ENCODE data around the gene PAPLN. TPM values are rescaled to one million over a fixed set of nuclear protein-coding genes. Genes with fewer than 3 reads are reported as not detected.
"Not testable (repeated sequence)": the region's sequence is repeated elsewhere in the genome, so short reads cannot be mapped to it uniquely, and the experiment has no call there.

Gene PAPLN
- total and polyA plus RNA-seq, 2 of the 13 experiments (the other 11 are each of a cell fraction or from before 2014, with no cell fraction given), result not detected

- TF ChIP-seq ZHX2 (IDR thresholded peaks at IDR 0.05; ENCODE audit: low read depth) (no peak), ZHX2 (CRISPR knock-in tag; IDR thresholded peaks at IDR 0.05; ENCODE audit: borderline replicate concordance) (no peak), KLF6 (CRISPR knock-in tag; IDR thresholded peaks at IDR 0.05) (no peak), MEF2D (CRISPR knock-in tag; IDR thresholded peaks at IDR 0.05) (no peak), ESRRA (CRISPR knock-in tag; IDR thresholded peaks at IDR 0.05; ENCODE audit: low read depth) (no peak), MXI1 (IDR thresholded peaks at IDR 0.05; ENCODE audit: borderline replicate concordance, low read depth, low read length) (no peak), ZNF580 (CRISPR knock-in tag; IDR thresholded peaks at IDR 0.05; ENCODE audit: borderline replicate concordance, low read depth) (no peak), CEBPB (IDR thresholded peaks at IDR 0.05; ENCODE audit: borderline replicate concordance, low read depth, low read length) (no peak)
Measured at GRCh38 chr14:73307261-73307660, 70.0 kb downstream of the PAPLN start (continued).

GRCh38 chr14:73309207-73309606 lies 71.9 kb downstream of the PAPLN start:
- H3K27ac ChIP-seq (ENCODE audit: extremely low read length, insufficient read depth, low read length); H3K4me1 ChIP-seq (ENCODE audit: insufficient read depth, low read length); DNase-seq (ENCODE audit: low spot score); H3K4me2 ChIP-seq (ENCODE audit: low read depth, low read length); CTCF ChIA-PET (ENCODE audit: low intra/inter-chr PET ratio, low total read pairs); H3K9me3 ChIP-seq (ENCODE audit: low read length); in situ Hi-C loops (cut with HindIII; ENCODE audit: extremely low pct_ligation_motif_present, low pct_unique_long_range_greater_than_20kb); H4K20me1 ChIP-seq (ENCODE audit: insufficient read depth, low read length); POLR2A ChIA-PET; BruUV-seq (replicated peaks); ATAC-seq; H3K9ac ChIP-seq (ENCODE audit: insufficient read depth, low read depth, low read length); H3K4me3 ChIP-seq (replicated peaks in 1 of 3; ENCODE audit: insufficient read depth in 1 of 3, low read depth in 2 of 3, low read length in 3 of 3); H3K27me3 ChIP-seq (ENCODE audit: control insufficient read depth in 1 of 2, insufficient read depth in 2 of 2, low read length in 2 of 2); H3K79me2 ChIP-seq (ENCODE audit: insufficient read depth, low read length); H3K36me3 ChIP-seq (replicated peaks in 1 of 2; ENCODE audit: control insufficient read depth in 1 of 2, insufficient read depth in 2 of 2, low read length in 2 of 2); H2AFZ ChIP-seq (ENCODE audit: low read length); intact Hi-C loops (cut with micrococcal nuclease; ENCODE audit: unreplicated experiment); FAIRE-seq: not testable (repeated sequence)
- WGBS (ENCODE audit: low lambda C conversion rate), result 89% methylated on average over 1 of the region's 1 CpG
